K562 (cell line): ENCODE data around the gene EFCAB5. TPM values are rescaled to one million over a fixed set of nuclear protein-coding genes. Genes with fewer than 3 reads are reported as not detected.

ENCODE experiments used
- ATF2 ChIP-seq: sonication (generic); formaldehyde crosslinking; IDR thresholded peaks from 2 replicates; pipeline ENCODE4 v1.8.1; 2022; ENCODE audit warnings: missing genetic modification reagents
- CHD2 ChIP-seq: IDR thresholded peaks from 2 replicates; pipeline ENCODE4 v1.6.1; 2011; ENCODE audit warnings: low read depth, low read length
- NCOA1 ChIP-seq: fragments of 450-650 bp; IDR thresholded peaks from 2 replicates; pipeline ENCODE4 v1.6.1; 2016; ENCODE audit warnings: low read depth
- POLR2A ChIP-seq: fragments of 450-650 bp; conservative IDR thresholded peaks from 2 replicates; pipeline ENCODE4 v1.6.1; 2016
- RAD51 ChIP-seq: fragments of 450-650 bp; IDR thresholded peaks from 2 replicates; pipeline ENCODE4 v1.7.1; 2016; ENCODE audit warnings: low read depth, mild to moderate bottlenecking, borderline replicate concordance
- REST ChIP-seq, 2 experiments: fragments of 450-650 bp; formaldehyde crosslinking in 1 of 2; IDR thresholded peaks; 2 replicates each; pipeline versions ENCODE4 v1.4.0 to v1.6.1; 2014 to 2020; ENCODE audit warnings: mild to moderate bottlenecking in 2 of 2, borderline replicate concordance in 1 of 2, low read depth in 1 of 2
- SMC3 ChIP-seq: conservative IDR thresholded peaks from 2 replicates; pipeline ENCODE4 v1.6.1; 2011; ENCODE audit warnings: low read depth, low read length, improper control_type of control experiment; ENCODE audit not compliant: insufficient read depth
- SNAPC5 ChIP-seq: fragments of 250-450 bp; sonication (Bioruptor Pico); IDR thresholded peaks from 2 replicates; pipeline ENCODE4 v1.8.0; 2021; ENCODE audit warnings: moderate library complexity, mild to moderate bottlenecking, inconsistent platforms
- THRAP3 ChIP-seq: fragments of 450-650 bp; IDR thresholded peaks from 2 replicates; pipeline ENCODE4 v1.6.1; 2016; ENCODE audit warnings: mild to moderate bottlenecking, inconsistent platforms, borderline replicate concordance
- UBTF ChIP-seq, 2 experiments: IDR thresholded peaks; 2 replicates each; pipeline ENCODE4 v1.6.1; 2012; ENCODE audit warnings: improper control_type of control experiment in 2 of 2, low read depth in 2 of 2, low read length in 2 of 2, borderline replicate concordance in 1 of 2
- ZBTB43 ChIP-seq: sonication (generic); formaldehyde crosslinking; IDR thresholded peaks from 2 replicates; pipeline ENCODE4 v1.8.0; 2023; ENCODE audit warnings: mild to moderate bottlenecking, missing genetic modification reagents
- ZNF707 ChIP-seq: fragments of 250-450 bp; sonication (Bioruptor Pico); conservative IDR thresholded peaks from 2 replicates; pipeline ENCODE4 v1.8.0; 2022; ENCODE audit warnings: inconsistent platforms, mild to moderate bottlenecking, moderate library complexity
- polyA plus RNA-seq, 8 experiments: library from polyadenylated mRNA; depleted of rRNA in 4 of 8; stranded (reverse) in 5 of 8; unstranded in 3 of 8; fragments of >200 nt; fragmentation: Nextera tagmentation in 2 of 8; fragmentation: Illumina TruSeq in 1 of 8; extraction: Ambion mirVana in 2 of 8; extraction: Trizol in 1 of 8; gene quantifications; 2 replicates each; pipeline versions ENCODE4 v1.2.1 to v1.2.3, GENCODE V29; 2011 to 2014; ENCODE audit warnings: inconsistent platforms in 1 of 8, missing spikeins in 1 of 8
- total RNA-seq, 7 experiments: library from RNA; depleted of rRNA in 6 of 7; stranded (reverse); fragments of >200 nt in 6 of 7; fragmentation: Illumina TruSeq in 2 of 7; extraction: Trizol in 2 of 7; gene quantifications; 2 replicates each; pipeline versions ENCODE4 v1.2.1 to v1.2.3, GENCODE V29; 2011 to 2021; ENCODE audit warnings: low replicate concordance in 1 of 7

The EFCAB5 gene
- total and polyA plus RNA-seq, 9 of the 15 experiments (the other 6 are each of a cell fraction or from before 2014, with no cell fraction given) = 0.06 to 0.11 TPM; not detected in 7

- no peak for TF ChIP-seq ZBTB43 (CRISPR knock-in tag)
- TF ChIP-seq RAD51 = no peak
- TF ChIP-seq POLR2A = peak; percentile 67
- TF ChIP-seq CHD2 = no peak
- no peak for TF ChIP-seq SNAPC5 (CRISPR knock-in tag)
- TF ChIP-seq NCOA1 = no peak
- no peak for TF ChIP-seq UBTF (IDR thresholded peaks at IDR 0.05; ENCODE audit: borderline replicate concordance in 1 of 2, low read depth in 2 of 2, low read length in 2 of 2)
- TF ChIP-seq THRAP3 = no peak
- TF ChIP-seq SMC3 = no peak
- TF ChIP-seq ATF2 (CRISPR knock-in tag) = no peak
- TF ChIP-seq ZNF707 (CRISPR knock-in tag) = no peak
- TF ChIP-seq REST (IDR thresholded peaks at IDR 0.05; ENCODE audit: borderline replicate concordance) = no peak
- no peak for TF ChIP-seq REST (CRISPR knock-in tag; IDR thresholded peaks at IDR 0.05; ENCODE audit: low read depth)
Measured at GRCh38 chr17:29929533-29930408, 11.7 kb upstream of the EFCAB5 start, which contains the start of gene SSH2 (continued).
